C4-2B (cell line): ENCODE data around the gene TMC4.
A peak's percentile ranks its signal among the peaks of the same experiment; 100 is the strongest.

Source experiments
- H3K27ac ChIP-seq: fragments of 450-650 bp; 2 replicates; pipeline ENCODE4 v1.5.1; 2017
- ZFX ChIP-seq: fragments of 450-650 bp; IDR thresholded peaks from 2 replicates; pipeline ENCODE4 v1.6.1; 2017
- TF ChIP-seq, protein P1 (sequence below): fragments of 450-650 bp; conservative IDR thresholded peaks from 2 replicates; pipeline ENCODE4 v1.5.1; 2017; ENCODE audit warnings: mild to moderate bottlenecking

Gene TMC4

DNA sequence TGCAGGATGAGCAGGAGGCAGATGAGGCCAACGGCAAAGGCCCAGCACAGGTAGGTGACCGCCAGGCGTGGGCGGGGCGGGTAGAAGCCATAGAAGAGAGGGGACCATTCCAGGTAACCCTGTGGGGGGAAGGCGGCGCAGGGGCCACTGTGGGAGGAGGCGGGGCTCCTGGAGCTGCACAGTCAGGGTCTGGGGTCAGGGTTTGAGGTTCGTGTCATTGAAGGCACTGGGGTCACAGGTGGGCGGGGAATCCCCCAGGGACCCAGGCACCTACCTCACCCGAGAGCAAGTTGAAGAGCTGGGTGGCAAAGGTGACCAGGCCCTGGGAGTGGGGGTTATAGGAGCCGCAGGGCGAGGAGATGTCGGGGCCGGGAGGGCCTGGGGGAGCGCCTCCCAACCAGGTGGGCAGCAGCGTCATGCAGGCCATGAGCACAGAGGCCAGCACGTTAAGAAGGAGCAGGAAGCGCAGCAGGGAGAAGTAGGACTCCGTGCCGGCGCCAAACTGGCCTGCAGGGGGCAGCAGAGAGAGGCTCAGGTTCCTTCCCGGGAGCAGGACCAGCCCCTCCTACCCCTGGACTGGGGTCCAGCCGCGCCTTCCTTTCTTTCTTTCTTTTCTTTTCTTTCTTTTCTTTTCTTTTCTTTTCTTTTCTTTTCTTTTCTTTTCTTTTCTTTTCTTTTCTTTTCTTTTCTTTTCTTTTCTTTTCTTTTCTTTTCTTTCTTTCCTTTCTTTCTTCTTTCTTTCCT lies 4.6 kb downstream of the TMC4 start:
- TF ChIP-seq ZFX: no peak
- TF ChIP-seq, protein P1, sequence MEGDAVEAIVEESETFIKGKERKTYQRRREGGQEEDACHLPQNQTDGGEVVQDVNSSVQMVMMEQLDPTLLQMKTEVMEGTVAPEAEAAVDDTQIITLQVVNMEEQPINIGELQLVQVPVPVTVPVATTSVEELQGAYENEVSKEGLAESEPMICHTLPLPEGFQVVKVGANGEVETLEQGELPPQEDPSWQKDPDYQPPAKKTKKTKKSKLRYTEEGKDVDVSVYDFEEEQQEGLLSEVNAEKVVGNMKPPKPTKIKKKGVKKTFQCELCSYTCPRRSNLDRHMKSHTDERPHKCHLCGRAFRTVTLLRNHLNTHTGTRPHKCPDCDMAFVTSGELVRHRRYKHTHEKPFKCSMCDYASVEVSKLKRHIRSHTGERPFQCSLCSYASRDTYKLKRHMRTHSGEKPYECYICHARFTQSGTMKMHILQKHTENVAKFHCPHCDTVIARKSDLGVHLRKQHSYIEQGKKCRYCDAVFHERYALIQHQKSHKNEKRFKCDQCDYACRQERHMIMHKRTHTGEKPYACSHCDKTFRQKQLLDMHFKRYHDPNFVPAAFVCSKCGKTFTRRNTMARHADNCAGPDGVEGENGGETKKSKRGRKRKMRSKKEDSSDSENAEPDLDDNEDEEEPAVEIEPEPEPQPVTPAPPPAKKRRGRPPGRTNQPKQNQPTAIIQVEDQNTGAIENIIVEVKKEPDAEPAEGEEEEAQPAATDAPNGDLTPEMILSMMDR: peak; percentile 91
- H3K27ac ChIP-seq: no peak overlapping the region

DNA sequence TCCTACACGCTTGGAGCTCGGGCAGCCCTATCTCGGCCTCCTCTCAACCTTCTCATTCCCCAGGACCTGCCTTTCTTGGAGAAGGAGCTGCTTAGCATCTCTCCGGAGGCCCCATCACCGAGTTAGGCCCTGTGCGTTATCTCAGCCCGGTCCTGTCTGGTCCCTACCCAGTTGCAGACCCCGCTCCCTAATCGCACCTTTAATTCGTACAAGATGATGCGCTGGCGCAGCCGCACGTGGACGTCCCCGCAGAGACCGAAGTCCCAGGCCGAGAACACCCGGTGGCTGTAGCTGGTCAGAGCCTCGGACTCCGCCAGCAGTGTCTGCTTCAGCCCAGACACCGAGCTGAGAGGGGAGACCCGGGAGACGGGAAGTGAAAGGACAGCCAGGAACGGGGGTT lies 7.7 kb downstream of the TMC4 start:
- H3K27ac ChIP-seq: no peak overlapping the region
- TF ChIP-seq ZFX: no peak
- TF ChIP-seq, protein P1: no peak

DNA sequence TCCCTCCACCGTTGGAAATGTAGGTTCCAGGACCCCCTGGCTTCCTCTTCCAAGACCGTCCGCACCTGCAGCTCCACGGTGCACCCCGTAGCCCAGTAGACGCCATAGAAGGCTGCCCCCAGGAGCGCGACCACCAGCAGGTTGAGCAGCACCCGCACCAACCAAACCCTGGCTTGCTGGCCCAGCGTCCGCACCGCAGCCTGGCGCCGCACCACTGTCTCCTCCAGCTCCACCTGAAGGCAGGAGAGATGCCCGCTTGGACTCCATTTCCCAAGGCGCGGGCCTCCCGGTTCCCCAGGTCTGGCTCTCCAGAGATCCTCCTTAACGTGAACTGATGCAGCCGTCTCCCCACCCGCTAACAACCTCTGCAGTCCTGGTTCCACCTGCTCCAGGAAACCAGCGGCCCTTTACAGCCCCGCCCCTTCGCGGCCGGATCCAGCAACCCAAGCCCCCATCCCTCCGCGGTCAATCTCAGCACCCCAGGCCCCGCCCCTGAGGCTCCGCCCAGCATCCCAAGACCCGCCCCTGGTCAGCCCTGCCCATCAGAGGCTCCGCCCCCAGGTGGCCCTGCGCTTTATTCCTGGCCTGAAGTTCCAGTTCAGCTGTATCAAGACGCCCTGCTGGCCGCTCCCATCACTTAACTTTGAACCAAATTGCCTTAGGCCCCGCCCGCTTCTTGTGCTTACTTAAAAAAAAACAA lies 8.4 kb downstream of the TMC4 start:
- TF ChIP-seq, protein P1: no peak
- no peak for TF ChIP-seq ZFX
- H3K27ac ChIP-seq: no peak overlapping the region

DNA sequence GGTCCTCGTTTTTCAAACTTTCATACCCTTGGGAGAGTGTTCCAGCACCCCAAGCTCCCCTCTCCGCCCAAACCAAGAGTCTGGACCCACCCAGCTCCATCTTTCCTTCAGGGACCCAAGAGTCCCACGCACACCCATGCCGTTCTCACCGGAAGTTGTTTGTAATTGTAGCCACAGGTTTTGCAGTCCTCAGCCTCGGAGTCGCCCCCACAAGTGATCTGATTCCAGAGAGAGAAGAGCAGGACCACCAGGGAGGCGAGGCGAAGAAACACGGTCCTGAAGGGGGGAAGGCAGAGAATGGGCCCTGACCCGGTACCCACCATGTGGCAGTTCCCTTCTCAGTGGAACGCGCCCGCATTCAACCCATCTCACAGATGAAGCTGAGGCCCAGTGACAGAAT lies 10.1 kb downstream of the TMC4 start:
- H3K27ac ChIP-seq: peak overlapping the region; percentile 38
- no peak for TF ChIP-seq ZFX
- TF ChIP-seq, protein P1: no peak

DNA sequence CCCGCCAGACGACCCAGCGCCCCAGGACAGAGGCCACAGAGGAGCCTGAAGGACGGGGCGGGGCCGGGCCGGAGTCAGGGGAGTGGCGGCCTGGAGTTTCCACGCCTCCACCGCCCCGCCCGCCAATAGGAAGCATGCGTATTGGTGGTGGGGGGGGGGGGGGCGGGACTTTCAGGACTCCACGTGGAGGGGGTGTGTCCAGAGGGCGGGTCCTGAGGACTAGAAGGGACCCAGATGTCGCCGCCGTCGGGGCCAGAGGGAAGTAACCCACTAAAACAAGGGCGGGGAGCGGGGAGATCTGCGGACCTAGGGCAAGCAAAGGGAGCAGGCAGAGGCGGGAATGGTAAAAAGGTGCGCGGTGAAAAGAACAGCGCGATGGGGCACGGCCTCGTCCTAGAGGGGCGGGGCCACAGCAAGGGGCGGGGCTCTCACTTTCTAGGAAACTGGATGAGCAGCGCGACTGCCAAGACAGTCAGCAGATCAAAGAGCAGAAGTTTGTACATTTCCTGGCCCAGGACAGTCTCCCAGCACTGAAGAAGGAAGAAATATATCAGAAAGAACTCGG lies 10.6 kb downstream of the TMC4 start:
- peak overlapping the region; percentile 38 for H3K27ac ChIP-seq
- TF ChIP-seq, protein P1: no peak
- no peak for TF ChIP-seq ZFX

DNA sequence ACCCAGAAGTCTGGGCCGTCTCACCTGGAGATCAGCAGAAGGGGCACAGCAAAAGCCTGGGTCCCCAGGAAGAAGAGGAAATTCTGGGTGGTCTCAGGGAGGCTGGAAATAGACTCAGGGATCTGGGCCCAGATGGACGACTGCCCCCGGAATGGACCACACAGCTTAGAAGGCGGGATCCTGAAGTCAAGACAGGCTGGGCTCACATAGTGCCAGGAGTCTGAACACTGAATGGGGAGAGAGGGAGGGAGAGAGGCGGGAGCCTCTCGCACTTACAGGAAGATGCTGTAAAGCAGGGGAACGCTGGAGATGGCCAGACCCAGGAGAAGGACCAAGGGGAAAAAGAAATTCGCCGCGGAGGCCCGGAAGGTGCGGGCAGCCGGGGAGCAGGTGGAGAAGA lies 12.1 kb downstream of the TMC4 start:
- H3K27ac ChIP-seq: peak overlapping the region; percentile 88
- TF ChIP-seq, protein P1: no peak
- no peak for TF ChIP-seq ZFX

DNA sequence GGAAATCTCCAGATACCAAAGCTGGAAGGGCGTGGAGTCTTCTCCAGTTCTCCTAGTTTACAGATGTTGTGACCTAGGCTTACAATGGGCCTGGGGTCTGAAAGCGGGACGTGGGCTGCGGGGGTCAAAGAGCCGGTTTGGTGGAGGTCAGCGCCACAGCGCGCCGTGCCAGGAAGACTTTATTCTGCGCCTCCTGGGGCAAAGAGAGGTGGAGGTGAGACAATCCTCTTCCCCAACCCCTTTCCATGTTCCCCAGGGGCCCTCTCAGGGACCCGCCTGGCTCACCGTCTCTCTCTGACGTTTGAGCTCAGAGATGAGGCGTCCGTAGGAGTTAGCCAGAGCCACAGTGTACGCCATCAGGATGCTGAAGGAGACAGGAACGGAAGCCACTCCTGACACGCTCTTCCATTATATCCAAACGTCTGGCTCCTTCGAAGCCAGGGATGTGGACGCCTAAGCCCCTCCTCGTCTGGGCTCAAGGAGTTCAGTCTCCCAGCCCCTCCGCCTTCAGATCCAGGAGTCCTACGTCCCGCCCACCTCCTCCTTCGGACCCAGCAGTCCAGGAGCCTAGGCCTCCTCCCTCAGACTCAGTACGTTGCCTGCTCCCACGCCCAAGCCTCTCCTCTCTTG lies 12.7 kb downstream of the TMC4 start:
- H3K27ac ChIP-seq: peak overlapping the region; percentile 88
- no peak for TF ChIP-seq ZFX
- TF ChIP-seq, protein P1: no peak
